ENCODE data around the gene VAV3.

The VAV3 gene

GRCh38 chr1:107877745-107878144 lies 87.2 kb downstream of the VAV3 start:
- H3K36me3 Mint-ChIP-seq, result peaks cover 0 to 5% of the 10 kb centered on the region in 2 donors
- peaks cover 0 to 3% of the 10 kb centered on the region in 2 donors for H3K9me3 Mint-ChIP-seq
- peak; percentile 65 to 67 for ATAC-seq (replicated peaks)
- no peak overlapping the region for H3K27ac Mint-ChIP-seq
- no peaks in the 10 kb centered on the region for H3K27me3 Mint-ChIP-seq
- no peak for DNase-seq
- peak overlapping the region; percentile 14 to 29 for H3K4me3 Mint-ChIP-seq
- peaks cover 43 to 89% of the 10 kb centered on the region in 2 donors for H3K4me1 Mint-ChIP-seq

- peak overlapping the region in 1 of 2 donors; percentile 15 for H3K4me3 Mint-ChIP-seq
- no peak overlapping the region for H3K27ac Mint-ChIP-seq
- H3K4me1 Mint-ChIP-seq, result peaks cover 40 to 86% of the 10 kb centered on the region in 2 donors
- ATAC-seq (replicated peaks) (peak; percentile 53), DNase-seq (no peak)
- H3K9me3 Mint-ChIP-seq, result peaks cover 0 to 3% of the 10 kb centered on the region in 2 donors
- peaks cover 0 to 5% of the 10 kb centered on the region in 2 donors for H3K36me3 Mint-ChIP-seq
- H3K27me3 Mint-ChIP-seq, result no peaks in the 10 kb centered on the region
Observed at GRCh38 chr1:107877092-107877491, 87.9 kb downstream of the VAV3 start.

- H3K9me3 Mint-ChIP-seq, result peaks cover 0 to 3% of the 10 kb centered on the region in 2 donors
- ATAC-seq (replicated peaks), result peak; percentile 23 to 35
Observed at GRCh38 chr1:107875689-107876088, 89.3 kb downstream of the VAV3 start.

GRCh38 chr1:107874221-107874620 lies 90.8 kb downstream of the VAV3 start:
- ATAC-seq (replicated peaks) (no peak), DNase-seq (no peak)
- Mint-ChIP-seq H3K27ac (no peak overlapping the region), H3K4me1 (peaks cover 43 to 90% of the 10 kb centered on the region in 2 donors), H3K4me3 (no peak overlapping the region), H3K36me3 (peaks cover 4 to 10% of the 10 kb centered on the region in 2 donors), H3K9me3 (peaks cover 0 to 2% of the 10 kb centered on the region in 2 donors), H3K27me3 (no peaks in the 10 kb centered on the region)

More at GRCh38 chr1:107875689-107876088, 89.3 kb downstream of the VAV3 start:
- peaks cover 0 to 5% of the 10 kb centered on the region in 2 donors for H3K36me3 Mint-ChIP-seq
- DNase-seq, result no peak
- H3K4me3 Mint-ChIP-seq, result peak overlapping the region; percentile 3 to 39
- H3K27ac Mint-ChIP-seq, result no peak overlapping the region
- H3K4me1 Mint-ChIP-seq, result peaks cover 40 to 86% of the 10 kb centered on the region in 2 donors
- H3K27me3 Mint-ChIP-seq, result no peaks in the 10 kb centered on the region

GRCh38 chr1:107871687-107872395 lies 93.1 kb downstream of the VAV3 start:
- Mint-ChIP-seq H3K36me3 (peaks cover 4 to 10% of the 10 kb centered on the region in 2 donors), H3K4me3 (peak overlapping the region in 1 of 2 donors; percentile 38), H3K27ac (peak overlapping the region; percentile 63)

GRCh38 chr1:107871259-107871658 lies 93.7 kb downstream of the VAV3 start:
- peak overlapping the region; percentile 57 for H3K27ac Mint-ChIP-seq
- peaks cover 0 to 2% of the 10 kb centered on the region in 2 donors for H3K9me3 Mint-ChIP-seq
- DNase-seq (no peak), ATAC-seq (replicated peaks) (peak; percentile 61 to 68)
- H3K4me3 Mint-ChIP-seq, result peak overlapping the region in 1 of 2 donors; percentile 38
- peaks cover 48 to 90% of the 10 kb centered on the region in 2 donors for H3K4me1 Mint-ChIP-seq
- H3K27me3 Mint-ChIP-seq, result no peaks in the 10 kb centered on the region
- H3K36me3 Mint-ChIP-seq, result peaks cover 5 to 10% of the 10 kb centered on the region in 2 donors

More at GRCh38 chr1:107871687-107872395, 93.1 kb downstream of the VAV3 start:
- ATAC-seq (replicated peaks) (peak; percentile 16 to 24), DNase-seq (no peak)
- Mint-ChIP-seq H3K9me3 (peaks cover 0 to 2% of the 10 kb centered on the region in 2 donors), H3K27me3 (no peaks in the 10 kb centered on the region), H3K4me1 (peaks cover 49 to 93% of the 10 kb centered on the region in 2 donors)

- H3K27me3 Mint-ChIP-seq, result no peaks in the 10 kb centered on the region
- peaks cover 0 to 2% of the 10 kb centered on the region in 2 donors for H3K9me3 Mint-ChIP-seq
- ATAC-seq (replicated peaks) (peak in 1 of 2 donors; percentile 33), DNase-seq (no peak)
- H3K4me1 Mint-ChIP-seq, result peaks cover 44 to 90% of the 10 kb centered on the region in 2 donors
- H3K27ac Mint-ChIP-seq, result peak overlapping the region; percentile 9
- peaks cover 6 to 10% of the 10 kb centered on the region in 2 donors for H3K36me3 Mint-ChIP-seq
- H3K4me3 Mint-ChIP-seq, result no peak overlapping the region
Observed at GRCh38 chr1:107870696-107871095, 94.3 kb downstream of the VAV3 start.

- no peak overlapping the region for H3K4me3 Mint-ChIP-seq
- no peak for ATAC-seq (replicated peaks)
- H3K9me3 Mint-ChIP-seq, result peaks cover 0 to 2% of the 10 kb centered on the region in 2 donors
- no peaks in the 10 kb centered on the region for H3K27me3 Mint-ChIP-seq
- H3K36me3 Mint-ChIP-seq, result peaks cover 6 to 10% of the 10 kb centered on the region in 2 donors
- peak overlapping the region; percentile 44 for H3K27ac Mint-ChIP-seq
- DNase-seq, result no peak
- H3K4me1 Mint-ChIP-seq, result peaks cover 51 to 87% of the 10 kb centered on the region in 2 donors
Observed at GRCh38 chr1:107867897-107868296, 97.1 kb downstream of the VAV3 start.

GRCh38 chr1:107867422-107867821 lies 97.6 kb downstream of the VAV3 start:
- Mint-ChIP-seq H3K27me3 (no peaks in the 10 kb centered on the region), H3K36me3 (peaks cover 6 to 10% of the 10 kb centered on the region in 2 donors), H3K4me3 (no peak overlapping the region), H3K9me3 (peaks cover 0 to 2% of the 10 kb centered on the region in 2 donors), H3K4me1 (peaks cover 52 to 90% of the 10 kb centered on the region in 2 donors), H3K27ac (peak overlapping the region; percentile 44)
- DNase-seq (no peak), ATAC-seq (replicated peaks) (no peak)

- H3K4me1 Mint-ChIP-seq, result peaks cover 53 to 90% of the 10 kb centered on the region in 2 donors
- DNase-seq, result no peak
- peaks cover 6 to 14% of the 10 kb centered on the region in 2 donors for H3K36me3 Mint-ChIP-seq
- no peaks in the 10 kb centered on the region for H3K27me3 Mint-ChIP-seq
- ATAC-seq (replicated peaks), result no peak
- no peak overlapping the region for H3K27ac Mint-ChIP-seq
- H3K9me3 Mint-ChIP-seq, result peaks cover 0 to 3% of the 10 kb centered on the region in 2 donors
- no peak overlapping the region for H3K4me3 Mint-ChIP-seq
Observed at GRCh38 chr1:107866870-107867269, 98.1 kb downstream of the VAV3 start.

- ATAC-seq (replicated peaks), result no peak
- H3K36me3 Mint-ChIP-seq, result peaks cover 8 to 20% of the 10 kb centered on the region in 2 donors
- no peak for DNase-seq
- no peak overlapping the region for H3K27ac Mint-ChIP-seq
- H3K4me3 Mint-ChIP-seq, result no peak overlapping the region
- H3K27me3 Mint-ChIP-seq, result no peaks in the 10 kb centered on the region
- peaks cover 0 to 5% of the 10 kb centered on the region in 2 donors for H3K9me3 Mint-ChIP-seq
- H3K4me1 Mint-ChIP-seq, result peaks cover 52 to 87% of the 10 kb centered on the region in 2 donors
Observed at GRCh38 chr1:107865627-107866026, 99.4 kb downstream of the VAV3 start.

- H3K27me3 Mint-ChIP-seq, result no peaks in the 10 kb centered on the region
- peaks cover 4 to 11% of the 10 kb centered on the region in 2 donors for H3K36me3 Mint-ChIP-seq
- peaks cover 0 to 4% of the 10 kb centered on the region in 2 donors for H3K9me3 Mint-ChIP-seq
- no peak for DNase-seq
- peaks cover 43 to 80% of the 10 kb centered on the region in 2 donors for H3K4me1 Mint-ChIP-seq
- no peak overlapping the region for H3K4me3 Mint-ChIP-seq
- peak overlapping the region; percentile 2 for H3K27ac Mint-ChIP-seq
- ATAC-seq (replicated peaks), result no peak
Observed at GRCh38 chr1:107863342-107863741, 101.6 kb downstream of the VAV3 start.

GRCh38 chr1:107862064-107862463 lies 102.9 kb downstream of the VAV3 start:
- Mint-ChIP-seq H3K4me1 (peaks cover 35 to 75% of the 10 kb centered on the region in 2 donors), H3K4me3 (peak overlapping the region in 1 of 2 donors; percentile 36), H3K36me3 (peaks cover 4 to 11% of the 10 kb centered on the region in 2 donors), H3K27me3 (no peaks in the 10 kb centered on the region), H3K9me3 (peaks cover 0 to 4% of the 10 kb centered on the region in 2 donors), H3K27ac (peak overlapping the region; percentile 89)
- ATAC-seq (replicated peaks) (peak; percentile 98 to 99), DNase-seq (peak; percentile 43)

- DNase-seq (no peak), ATAC-seq (replicated peaks) (no peak)
- Mint-ChIP-seq H3K9me3 (peaks cover 0 to 4% of the 10 kb centered on the region in 2 donors), H3K36me3 (peaks cover 2 to 14% of the 10 kb centered on the region in 2 donors), H3K4me3 (no peak overlapping the region), H3K4me1 (peaks cover 36 to 60% of the 10 kb centered on the region in 2 donors), H3K27me3 (no peaks in the 10 kb centered on the region), H3K27ac (no peak overlapping the region)
Observed at GRCh38 chr1:107858323-107858722, 106.7 kb downstream of the VAV3 start.

GRCh38 chr1:107851418-107851817 lies 113.6 kb downstream of the VAV3 start:
- H3K27ac Mint-ChIP-seq, result no peak overlapping the region
- H3K27me3 Mint-ChIP-seq, result no peaks in the 10 kb centered on the region
- peaks cover 36 to 55% of the 10 kb centered on the region in 2 donors for H3K4me1 Mint-ChIP-seq
- H3K9me3 Mint-ChIP-seq, result peaks cover 7 to 16% of the 10 kb centered on the region in 2 donors
- H3K4me3 Mint-ChIP-seq, result no peak overlapping the region
- peaks cover 7 to 21% of the 10 kb centered on the region in 2 donors for H3K36me3 Mint-ChIP-seq
- DNase-seq, result no peak
- ATAC-seq (replicated peaks), result no peak
